Stimulated activated CD8-positive, alpha-beta memory T cell treated with anti-CD3 and anti-CD28 coated beads, Interleukin-2, amount 100 ng/mL, for 48 hours (primary cell): ENCODE results near the gene CCDC157.
"Not testable (repeated sequence)": the region's sequence is repeated elsewhere in the genome, so short reads cannot be mapped to it uniquely, and the experiment has no call there.

Experiments used
- DNase-seq, 2 donors: peaks; one replicate each; pipeline ENCODE4 v3.0.0-alpha.2; 2020; ENCODE audit warnings: low read depth in 2 of 2

The CCDC157 gene

GRCh38 chr22:30325724-30326254 lies 31.0 kb upstream of the CCDC157 start:
- DNase-seq, result no peak

GRCh38 chr22:30326255-30326705 lies 30.5 kb upstream of the CCDC157 start:
- DNase-seq, result no peak

- peak; percentile 88 to 95 for DNase-seq
These were observed 30.0 kb upstream of the CCDC157 start, which contains the start of gene TBC1D10A for GRCh38 chr22:30326706-30327362. Gene TBC1D10A (minus strand): TSS chr22:30326941. CDS start chr22:30326881, 60 bp downstream.

GRCh38 chr22:30327864-30328345 lies 28.9 kb upstream of the CCDC157 start:
- DNase-seq, result no peak

GRCh38 chr22:30328466-30329049 lies 28.2 kb upstream of the CCDC157 start:
- no peak for DNase-seq

GRCh38 chr22:30332551-30332950 lies 24.3 kb upstream of the CCDC157 start:
- DNase-seq, result no peak

- DNase-seq, result no peak
These were observed 23.7 kb upstream of the CCDC157 start for GRCh38 chr22:30332994-30333706.

GRCh38 chr22:30333707-30334087 lies 23.1 kb upstream of the CCDC157 start:
- no peak for DNase-seq

- DNase-seq, result no peak
These were observed 22.2 kb upstream of the CCDC157 start for GRCh38 chr22:30334646-30335045.

GRCh38 chr22:30335236-30335635 lies 21.6 kb upstream of the CCDC157 start:
- no peak for DNase-seq

GRCh38 chr22:30336752-30337460 lies 19.9 kb upstream of the CCDC157 start:
- DNase-seq, result no peak

- DNase-seq, result no peak
These were observed 19.4 kb upstream of the CCDC157 start for GRCh38 chr22:30337461-30337778.

- not testable (repeated sequence) for DNase-seq
These were observed 18.5 kb upstream of the CCDC157 start for GRCh38 chr22:30338341-30338740.

- DNase-seq, result no peak
These were observed 18.0 kb upstream of the CCDC157 start for GRCh38 chr22:30338802-30339201.

GRCh38 chr22:30340911-30341685 lies 15.7 kb upstream of the CCDC157 start:
- no peak for DNase-seq

GRCh38 chr22:30344447-30345200 lies 12.2 kb upstream of the CCDC157 start:
- peak in 1 of 2 donors; percentile 44 for DNase-seq

GRCh38 chr22:30347255-30347892 lies 9.4 kb upstream of the CCDC157 start:
- DNase-seq, result no peak

- DNase-seq, result no peak
These were observed 8.4 kb upstream of the CCDC157 start for GRCh38 chr22:30348404-30348803.

GRCh38 chr22:30348809-30349208 lies 8.0 kb upstream of the CCDC157 start:
- DNase-seq, result no peak

GRCh38 chr22:30351226-30351625 lies 5.6 kb upstream of the CCDC157 start:
- DNase-seq, result no peak
